Thyroid gland (tissue), 4 donors: ENCODE measurements around the gene PRKAB1.

Experiments
- POLR2A ChIP-seq, 2 donors: fragments of 450-650 bp; IDR thresholded peaks; one replicate each; pipeline ENCODE4 v1.6.1; 2017; ENCODE audit warnings: antibody characterized with exemption in 2 of 2, mild to moderate bottlenecking in 2 of 2, moderate library complexity in 1 of 2
- TF ChIP-seq, protein P1 (sequence below), 6 experiments: fragments of 200-600 bp in 3 of 6; fragments of 450-650 bp in 3 of 6; sonication (generic) in 3 of 6; IDR thresholded peaks; one replicate each; pipeline ENCODE4 v1.5.1; 2016 to 2019; ENCODE audit warnings: antibody characterized with exemption in 6 of 6, mild to moderate bottlenecking in 2 of 6, inconsistent platforms in 1 of 6, moderate library complexity in 1 of 6

DNA sequence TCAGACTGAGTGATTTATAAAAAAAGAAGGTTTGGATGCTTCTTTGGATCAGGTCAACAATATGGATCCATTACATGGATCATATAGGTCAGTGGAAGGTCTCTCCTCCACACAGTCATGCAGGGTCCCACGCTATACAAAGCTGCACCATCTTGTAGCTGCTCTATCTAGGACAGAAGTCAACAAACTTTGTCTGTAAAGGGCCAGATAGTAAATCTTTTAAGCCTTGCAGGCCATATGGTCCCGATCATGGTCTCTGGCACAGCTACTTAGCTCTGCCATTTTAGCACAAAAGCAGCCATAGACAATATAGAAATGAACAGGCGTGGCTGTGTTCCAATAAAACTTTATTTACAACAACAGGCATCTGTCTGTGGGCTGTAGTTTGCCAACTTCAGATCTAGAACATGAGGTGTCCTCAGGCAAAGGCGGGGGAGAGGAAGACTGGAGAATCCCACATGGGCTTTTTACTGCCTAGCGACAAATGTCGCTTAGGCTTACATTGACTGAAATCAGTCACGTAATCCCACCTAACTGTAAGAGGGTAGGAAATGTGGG, 37.6 kb upstream of the PRKAB1 start:
- TF ChIP-seq, protein P1, sequence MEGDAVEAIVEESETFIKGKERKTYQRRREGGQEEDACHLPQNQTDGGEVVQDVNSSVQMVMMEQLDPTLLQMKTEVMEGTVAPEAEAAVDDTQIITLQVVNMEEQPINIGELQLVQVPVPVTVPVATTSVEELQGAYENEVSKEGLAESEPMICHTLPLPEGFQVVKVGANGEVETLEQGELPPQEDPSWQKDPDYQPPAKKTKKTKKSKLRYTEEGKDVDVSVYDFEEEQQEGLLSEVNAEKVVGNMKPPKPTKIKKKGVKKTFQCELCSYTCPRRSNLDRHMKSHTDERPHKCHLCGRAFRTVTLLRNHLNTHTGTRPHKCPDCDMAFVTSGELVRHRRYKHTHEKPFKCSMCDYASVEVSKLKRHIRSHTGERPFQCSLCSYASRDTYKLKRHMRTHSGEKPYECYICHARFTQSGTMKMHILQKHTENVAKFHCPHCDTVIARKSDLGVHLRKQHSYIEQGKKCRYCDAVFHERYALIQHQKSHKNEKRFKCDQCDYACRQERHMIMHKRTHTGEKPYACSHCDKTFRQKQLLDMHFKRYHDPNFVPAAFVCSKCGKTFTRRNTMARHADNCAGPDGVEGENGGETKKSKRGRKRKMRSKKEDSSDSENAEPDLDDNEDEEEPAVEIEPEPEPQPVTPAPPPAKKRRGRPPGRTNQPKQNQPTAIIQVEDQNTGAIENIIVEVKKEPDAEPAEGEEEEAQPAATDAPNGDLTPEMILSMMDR (IDR thresholded peaks at IDR 0.05) = no peak
- TF ChIP-seq POLR2A (IDR thresholded peaks at IDR 0.05) = no peak
